HG02763 (cell line): ENCODE results near the gene MORN2.
"Not testable (repeated sequence)": the region's sequence is repeated elsewhere in the genome, so short reads cannot be mapped to it uniquely, and the experiment has no call there.

Experiments
- ATAC-seq: cut with Tn5 transposase; IDR thresholded peaks from one replicate; pipeline ENCODE4 v1.9.1; 2021; ENCODE audit warnings: mild to moderate bottlenecking, moderate library complexity; ENCODE audit not compliant: unreplicated experiment

The MORN2 gene

DNA sequence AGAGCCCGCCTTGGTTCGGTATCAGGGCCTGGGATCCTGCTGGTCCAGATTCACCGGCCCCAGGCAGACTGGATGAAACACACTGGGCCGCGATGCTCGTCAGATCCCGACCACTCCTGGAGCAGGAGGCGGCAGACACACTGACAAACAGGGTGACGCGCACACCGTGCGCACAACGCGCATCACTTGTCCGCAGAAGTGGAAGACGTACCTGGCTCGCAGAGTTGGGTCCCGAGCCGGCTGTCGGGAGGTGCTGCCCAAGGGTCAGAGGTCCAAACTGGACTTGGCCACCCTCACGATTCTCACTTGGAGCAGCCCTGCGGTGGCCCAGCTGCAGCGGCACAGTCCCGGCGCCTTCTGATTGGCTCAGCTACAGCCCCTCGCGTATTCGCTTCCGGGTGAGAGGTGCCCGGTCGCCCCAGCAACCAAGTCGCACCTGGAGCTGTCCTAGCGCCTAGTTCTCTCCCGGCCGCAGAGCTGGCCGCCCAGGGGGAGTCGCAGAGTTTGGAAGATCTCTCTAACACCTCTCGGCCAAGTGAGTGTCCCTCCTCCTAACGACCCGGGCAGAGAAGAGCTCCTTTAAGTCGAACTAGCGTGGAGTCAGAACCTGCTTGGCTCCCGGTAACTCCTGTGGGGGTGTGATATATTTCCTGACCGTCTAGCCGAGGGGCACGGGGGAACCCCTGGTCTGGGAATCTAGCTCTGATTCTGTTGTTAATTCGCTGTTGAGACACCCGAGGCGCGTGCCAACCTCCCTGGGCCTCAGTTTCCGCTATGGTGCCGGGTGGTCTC is at the start of gene MORN2, which contains the start of gene DHX57:
Gene MORN2 (plus strand): TSS at position 401 of the 792 bp plus-strand sequence.
Gene DHX57 (minus strand): TSS at position 359 of the 792 bp plus-strand sequence. CDS start 7,529 bp downstream, outside the sequence.
- peak; percentile 100 for ATAC-seq

DNA sequence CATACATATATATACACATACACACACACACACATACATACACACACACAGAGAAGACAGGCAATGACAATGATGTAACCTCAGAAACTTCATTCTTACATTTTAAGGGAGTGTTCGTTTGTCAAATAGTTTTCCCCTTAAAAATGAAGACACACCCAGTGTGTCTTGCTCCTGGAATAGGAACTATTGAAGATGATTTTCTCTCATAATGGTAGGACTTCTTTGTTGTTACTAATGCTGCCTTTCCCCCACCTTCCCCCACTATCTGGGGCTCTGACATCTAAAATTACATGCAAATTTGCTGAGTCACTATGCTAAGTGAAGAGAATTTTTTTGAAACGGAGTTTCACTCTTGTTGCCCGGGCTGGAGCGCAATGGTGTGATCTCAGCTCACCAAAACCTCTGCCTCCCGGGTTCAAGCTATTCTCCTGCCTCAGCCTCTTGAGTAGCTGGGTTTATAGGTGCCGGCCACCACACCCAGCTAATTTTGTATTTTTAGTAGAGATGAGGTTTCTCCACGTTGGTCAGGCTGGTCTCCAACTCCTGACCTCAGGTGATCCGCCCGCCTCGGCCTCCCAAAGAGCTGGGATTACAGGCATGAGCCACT is 48.1 kb upstream of the MORN2 start:
- ATAC-seq: not testable (repeated sequence)

DNA sequence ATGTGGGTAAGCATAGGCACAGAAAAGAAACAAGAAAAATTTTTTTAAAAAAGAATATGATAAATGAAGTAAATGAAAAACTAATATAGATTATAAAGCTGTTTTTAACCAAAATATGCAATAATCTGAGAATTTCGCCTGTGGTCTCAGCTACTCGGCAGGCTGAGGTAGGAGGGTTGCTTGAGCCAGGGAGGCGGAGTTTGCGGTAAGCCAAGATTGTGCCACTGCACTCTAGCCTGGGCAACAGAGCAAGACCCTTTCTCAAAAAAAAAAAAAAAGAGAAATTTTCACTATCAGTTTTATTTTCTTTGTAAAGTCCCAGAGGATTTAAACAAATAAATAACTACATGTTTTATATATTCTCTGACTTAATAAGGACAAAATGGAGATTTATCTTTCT is 47.3 kb upstream of the MORN2 start:
- ATAC-seq: no peak

DNA sequence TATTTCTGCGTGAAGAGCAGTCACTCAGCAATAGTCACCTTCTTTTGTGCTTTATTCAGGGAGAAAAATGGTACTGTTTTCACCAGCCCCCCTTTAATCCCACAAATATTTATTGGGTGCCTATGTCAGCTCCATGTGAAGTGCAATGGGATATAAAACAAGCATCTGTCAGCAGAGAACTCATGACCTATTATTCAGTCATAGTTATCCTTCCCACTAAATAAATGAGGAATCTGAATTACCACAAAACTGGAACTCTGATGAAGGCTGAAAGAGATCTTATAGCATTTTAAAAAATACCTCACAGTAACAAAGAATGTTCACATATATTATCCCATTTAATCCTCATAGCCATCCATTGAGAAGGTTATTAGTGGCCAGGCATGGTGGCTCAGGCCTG is 45.8 kb upstream of the MORN2 start:
- no peak for ATAC-seq

DNA sequence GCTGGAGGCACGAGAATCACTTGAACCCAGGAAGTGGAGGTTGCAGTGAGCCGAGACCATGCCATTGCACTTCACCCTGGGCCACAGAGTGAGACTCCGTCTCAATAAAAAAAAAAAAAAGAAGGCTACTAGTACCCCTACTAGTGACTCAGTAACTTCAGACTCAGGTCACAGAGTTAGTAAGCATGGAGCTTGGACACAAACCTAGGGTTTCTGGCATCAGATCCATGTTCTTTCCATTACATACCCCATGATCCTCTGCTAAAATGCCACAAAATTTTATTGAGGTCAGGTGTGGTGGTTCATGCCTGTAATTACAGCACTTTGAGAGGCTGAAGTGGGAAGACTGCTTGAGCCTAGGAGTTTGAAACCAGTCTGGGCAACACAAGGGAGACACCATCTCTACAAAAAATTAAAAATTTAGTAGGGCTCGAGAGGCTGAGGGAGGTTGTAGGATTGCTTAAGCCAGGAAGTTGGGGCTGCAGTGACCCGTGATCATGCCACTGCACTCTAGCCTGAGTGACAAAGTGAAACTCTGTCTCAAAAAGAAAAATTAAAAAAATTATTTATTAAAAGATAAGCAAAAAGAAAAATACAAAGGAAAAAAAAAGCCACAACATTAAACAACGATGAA is 45.1 kb upstream of the MORN2 start:
- no peak for ATAC-seq

DNA sequence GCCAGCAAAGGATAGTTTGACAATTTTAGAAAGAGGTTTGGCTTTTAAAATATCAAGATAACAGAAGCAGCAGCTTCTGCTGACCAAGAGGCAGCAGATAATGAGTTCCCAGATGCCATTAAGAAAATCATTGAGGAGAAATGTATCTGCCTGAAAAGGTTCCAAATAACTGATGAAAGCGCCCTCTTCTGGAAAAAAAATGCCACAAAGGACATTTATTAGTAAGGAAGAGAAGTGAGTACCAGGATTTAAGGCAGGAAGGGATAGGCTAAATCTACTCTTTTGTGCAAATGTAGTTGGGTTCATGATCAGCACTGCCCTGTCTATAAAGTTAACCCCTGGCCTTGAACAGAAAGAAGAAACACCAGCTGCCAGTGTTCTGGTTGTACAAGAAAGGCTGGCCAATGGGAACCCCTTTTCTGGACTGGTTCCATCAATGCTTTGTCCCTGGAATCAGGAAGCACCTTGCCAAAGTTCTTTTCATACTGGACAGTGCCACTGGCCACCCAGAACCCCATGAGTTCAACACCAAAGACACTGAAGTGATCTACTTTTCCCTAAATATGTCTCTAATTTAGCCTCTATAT is 40.7 kb upstream of the MORN2 start:
- ATAC-seq: no peak

DNA sequence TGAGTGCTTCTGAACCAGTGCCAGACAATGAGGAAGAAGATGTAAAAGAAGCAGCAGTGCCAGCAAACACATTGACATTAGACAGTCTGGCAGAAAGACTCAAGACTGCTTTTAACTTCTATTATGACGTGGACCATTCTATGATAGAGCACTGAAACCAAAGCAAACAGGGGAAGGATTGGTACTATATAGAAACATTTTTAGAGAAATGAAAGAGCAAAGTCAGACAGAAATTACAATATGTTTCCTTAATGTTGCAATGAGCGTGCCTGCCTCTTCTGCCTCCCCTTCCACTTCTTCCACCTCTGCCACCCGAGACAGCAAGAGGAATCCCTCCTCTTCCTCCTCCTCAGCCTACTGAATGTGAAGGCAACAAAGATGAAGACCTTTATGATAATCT is 39.8 kb upstream of the MORN2 start:
- ATAC-seq: peak; percentile 80

DNA sequence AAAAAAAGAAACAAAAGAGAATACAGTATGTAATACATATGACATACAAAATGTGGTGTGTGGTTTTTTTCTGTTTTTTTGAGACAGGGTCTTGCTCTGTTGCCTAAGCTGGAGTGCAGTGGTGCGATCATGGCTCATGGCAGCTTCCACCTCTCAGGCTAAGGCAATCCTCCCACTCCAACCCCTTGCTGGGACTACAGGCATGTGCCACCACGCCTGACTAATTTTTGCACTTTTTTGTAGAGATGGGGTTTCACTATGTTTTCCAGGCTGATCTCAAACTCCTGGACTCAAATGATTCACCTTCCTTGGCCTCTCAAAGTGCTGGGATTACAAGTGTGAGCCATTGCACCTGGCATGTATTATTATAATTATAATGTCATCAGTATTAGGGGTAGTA is 39.0 kb upstream of the MORN2 start:
- ATAC-seq: no peak

DNA sequence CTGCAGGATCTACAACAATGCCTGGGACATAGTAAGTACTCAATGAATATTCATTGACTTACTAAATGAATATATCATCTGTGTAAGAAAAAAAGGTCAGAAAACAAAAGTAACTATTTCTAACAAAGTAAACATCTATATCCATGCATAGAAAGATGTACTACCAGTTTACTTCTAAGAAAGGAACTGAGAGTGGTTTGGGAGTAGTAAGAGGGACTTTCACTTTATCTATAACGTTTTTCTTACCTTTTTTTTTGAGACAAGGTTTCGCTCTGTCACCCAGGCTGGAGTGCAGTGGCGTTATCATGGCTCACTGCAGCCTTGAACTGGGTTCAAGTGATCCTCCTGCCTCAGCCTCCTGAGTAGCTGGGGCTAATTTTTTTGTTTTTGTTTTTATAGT is 25.7 kb upstream of the MORN2 start:
- peak; percentile 63 for ATAC-seq

DNA sequence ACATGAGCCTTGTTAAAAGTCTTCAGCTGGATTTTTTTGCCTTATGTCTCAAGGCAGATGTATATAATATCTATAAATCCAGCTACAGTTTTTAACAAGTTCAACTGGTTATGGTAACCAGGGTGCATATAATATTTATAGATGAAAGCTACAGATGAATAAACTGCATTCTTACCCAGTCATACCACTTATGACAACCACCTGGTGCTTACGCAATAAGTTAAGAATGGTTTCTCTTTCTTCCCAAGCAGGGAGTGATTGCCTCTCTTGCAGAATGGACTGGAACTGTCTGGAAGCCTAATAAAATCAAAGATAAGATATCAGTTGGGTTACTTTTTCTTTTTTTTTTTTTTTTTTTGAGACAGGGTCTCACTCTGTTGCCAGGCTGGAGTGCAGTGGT is 19.6 kb upstream of the MORN2 start:
- no peak for ATAC-seq

DNA sequence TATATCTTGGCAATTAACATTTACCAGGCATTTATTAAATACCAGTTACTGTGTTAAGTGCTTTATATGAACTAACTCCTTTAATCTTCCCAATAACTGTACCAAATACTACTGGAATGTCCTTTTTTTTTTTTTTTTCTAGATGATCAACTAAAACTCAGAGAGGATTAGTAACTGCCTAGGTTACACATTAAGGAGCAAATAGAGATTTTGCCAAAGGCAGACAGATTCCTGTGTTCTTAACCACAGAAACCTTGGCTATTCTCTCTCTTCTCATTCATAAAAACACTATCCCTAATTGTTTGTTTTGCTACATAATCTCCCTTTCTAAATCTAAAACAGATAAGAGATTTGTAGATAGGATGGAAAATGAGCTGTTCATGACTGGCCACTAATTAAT is 13.3 kb upstream of the MORN2 start:
- ATAC-seq: no peak

DNA sequence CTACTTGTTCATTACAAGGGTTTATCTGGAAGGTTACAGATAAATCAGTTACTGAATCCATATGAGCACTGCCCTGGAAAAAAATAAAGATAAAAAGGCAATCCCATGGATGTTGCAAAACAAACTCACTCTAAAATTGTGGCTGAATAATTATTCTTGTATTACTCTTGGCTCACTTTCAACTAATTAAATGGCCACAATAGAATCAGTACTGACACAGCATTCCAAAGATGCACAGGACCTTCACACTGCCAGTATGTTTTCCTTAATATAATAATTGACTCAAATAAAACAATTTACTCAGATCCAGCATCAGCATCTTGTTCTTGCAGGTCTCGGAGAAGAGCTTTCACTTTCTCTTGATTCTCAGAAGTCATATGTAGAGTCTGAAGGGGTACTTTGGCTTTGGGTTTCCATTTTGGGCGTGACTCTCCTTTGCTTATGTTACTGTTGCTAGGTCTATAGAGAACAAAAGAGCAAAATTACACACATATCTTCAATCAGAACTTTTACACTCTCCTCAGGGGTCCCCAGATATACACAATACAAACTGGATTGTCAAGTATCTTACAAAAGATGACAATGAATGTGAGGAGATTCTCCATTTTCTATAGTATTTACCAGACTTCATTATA is 12.6 kb upstream of the MORN2 start:
- no peak for ATAC-seq

DNA sequence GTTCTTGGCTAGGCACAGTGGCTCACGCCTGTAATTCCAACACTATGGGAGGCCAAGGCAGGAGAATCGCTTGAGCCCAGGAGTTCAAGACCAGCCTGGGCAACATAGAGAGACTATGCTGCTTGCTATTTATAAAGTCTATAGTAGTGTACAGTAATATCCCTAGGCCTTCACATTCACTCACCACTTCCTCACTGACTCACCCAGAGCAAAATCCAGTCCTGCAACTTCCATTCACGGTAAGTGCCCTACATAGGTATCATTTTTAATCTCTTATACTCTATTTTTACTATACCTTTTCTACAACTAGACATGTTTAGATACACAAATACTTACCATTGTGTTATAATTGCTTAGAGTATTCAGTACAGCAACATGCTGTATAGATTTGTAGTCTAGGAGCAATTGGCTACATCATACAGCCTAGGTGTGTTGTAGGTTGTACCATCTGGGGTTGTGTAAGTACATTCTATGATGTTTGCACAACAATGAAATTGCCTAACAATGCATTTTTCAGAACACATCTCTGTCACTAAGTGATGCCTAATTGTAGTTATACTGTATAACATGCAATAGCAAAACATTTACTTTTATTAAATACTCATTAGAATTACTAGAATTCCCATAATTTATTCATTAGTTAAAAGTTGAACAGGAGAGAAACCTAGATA is 8.9 kb upstream of the MORN2 start:
- ATAC-seq: no peak

DNA sequence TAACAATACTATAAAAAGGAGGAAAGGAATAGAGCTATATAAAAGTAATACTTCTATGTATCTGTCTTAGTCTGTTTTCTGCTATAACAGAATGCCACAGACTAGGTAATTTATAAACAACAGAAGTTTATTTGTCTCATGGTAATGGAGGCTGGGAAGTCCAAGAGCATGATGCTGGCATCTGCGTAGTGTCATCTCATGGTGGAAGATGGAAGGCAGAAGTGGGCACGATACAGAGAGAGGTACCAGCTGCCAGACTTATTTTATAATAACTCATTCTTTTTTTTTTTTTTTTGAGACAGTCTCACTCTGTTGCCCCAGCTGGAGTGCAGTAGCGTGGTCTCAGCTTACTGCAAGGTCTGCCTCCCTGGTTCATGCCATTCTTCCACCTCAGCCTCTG is 4.3 kb upstream of the MORN2 start:
- no peak for ATAC-seq

DNA sequence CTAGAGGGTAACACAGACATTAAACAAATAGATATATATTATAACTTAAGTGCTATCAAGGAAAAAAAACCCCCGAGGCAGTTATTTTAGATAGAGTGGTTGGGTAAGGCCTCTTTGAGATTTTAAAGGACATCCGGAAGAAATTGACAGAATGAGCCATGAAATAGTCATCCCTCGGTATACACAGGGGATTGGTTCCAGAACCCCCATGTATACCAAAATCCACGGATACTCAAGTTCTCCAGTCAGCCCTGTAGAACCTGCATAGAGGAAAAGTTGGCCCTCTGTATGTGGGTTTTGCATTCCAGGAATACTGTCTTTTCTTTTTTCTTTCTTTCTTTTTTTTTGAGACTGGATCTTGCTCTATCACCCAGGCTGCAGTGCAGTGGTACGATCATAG is 2.0 kb upstream of the MORN2 start:
- ATAC-seq: no peak

DNA sequence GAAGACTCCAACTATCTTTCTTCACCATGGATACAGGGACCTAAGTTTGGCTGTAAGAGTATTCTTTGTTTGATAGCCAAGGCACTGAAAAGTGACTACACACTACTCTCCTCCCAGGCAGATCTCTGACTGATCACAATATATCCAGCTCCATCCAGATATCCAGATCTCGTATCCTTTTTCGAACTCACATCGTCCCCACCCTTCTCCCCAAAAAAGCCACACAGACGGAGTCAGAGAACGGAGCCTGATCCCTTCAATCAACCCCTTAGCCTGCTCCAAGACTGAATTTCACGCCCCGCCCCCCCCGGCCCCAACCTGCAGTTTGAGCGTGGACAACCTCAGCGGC is 575 bp upstream of the MORN2 start:
- ATAC-seq: no peak

DNA sequence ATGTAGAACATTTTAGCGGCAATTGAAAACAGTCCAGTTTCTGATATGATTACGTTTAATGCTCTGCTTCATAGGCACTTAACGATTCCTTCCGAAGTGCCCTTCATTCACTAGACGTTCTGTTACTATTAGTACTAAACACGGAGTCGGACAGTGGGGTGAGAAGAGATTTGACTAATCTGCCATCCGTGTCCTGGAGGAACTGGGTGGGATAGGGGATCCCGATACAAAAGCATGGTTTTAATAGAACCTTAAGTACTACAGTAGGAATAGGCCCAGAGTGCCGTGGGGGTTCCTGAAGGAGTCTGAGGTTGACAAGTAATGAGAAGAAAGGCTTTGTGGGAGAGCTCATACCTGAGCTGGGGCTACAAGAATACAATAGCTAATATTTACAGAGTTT is 631 bp downstream of the MORN2 start:
- no peak for ATAC-seq

DNA sequence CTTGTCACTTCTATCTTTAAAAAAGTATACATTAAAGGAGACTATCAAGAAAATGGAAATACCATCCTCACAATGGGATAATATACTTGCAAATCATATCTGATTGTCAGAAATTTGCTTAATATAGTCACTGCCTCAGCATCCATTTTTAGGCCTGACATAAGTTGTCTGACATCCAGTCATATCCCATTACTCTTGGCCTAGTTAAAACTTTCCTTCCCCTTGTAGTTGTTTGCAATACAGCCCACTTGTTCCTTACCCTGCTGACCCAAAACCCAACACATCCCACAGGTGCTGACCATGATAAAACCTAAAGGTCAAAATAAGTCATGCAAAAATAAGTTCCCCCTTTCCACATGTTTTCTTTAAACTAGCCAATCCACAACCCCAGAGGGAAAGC is 10.3 kb downstream of the MORN2 start:
- no peak for ATAC-seq

DNA sequence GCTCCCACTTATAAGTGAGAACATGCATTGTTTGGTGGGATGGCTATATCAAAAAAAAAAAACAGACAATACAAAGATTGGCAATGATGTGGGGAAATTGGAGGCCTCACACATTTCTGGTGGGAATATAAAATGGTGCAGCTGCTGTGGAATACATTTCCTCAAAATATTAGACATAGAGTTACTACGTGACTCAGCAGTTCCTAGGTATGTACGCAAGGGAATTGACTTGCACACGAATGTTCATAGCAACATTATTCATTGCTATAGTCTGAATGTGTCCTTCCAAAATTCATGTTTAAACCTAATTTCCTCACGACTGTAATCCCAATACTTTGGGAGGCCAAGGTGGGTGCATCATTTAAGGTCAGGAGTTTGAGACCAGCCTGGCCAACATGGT is 11.6 kb downstream of the MORN2 start:
- ATAC-seq: no peak

DNA sequence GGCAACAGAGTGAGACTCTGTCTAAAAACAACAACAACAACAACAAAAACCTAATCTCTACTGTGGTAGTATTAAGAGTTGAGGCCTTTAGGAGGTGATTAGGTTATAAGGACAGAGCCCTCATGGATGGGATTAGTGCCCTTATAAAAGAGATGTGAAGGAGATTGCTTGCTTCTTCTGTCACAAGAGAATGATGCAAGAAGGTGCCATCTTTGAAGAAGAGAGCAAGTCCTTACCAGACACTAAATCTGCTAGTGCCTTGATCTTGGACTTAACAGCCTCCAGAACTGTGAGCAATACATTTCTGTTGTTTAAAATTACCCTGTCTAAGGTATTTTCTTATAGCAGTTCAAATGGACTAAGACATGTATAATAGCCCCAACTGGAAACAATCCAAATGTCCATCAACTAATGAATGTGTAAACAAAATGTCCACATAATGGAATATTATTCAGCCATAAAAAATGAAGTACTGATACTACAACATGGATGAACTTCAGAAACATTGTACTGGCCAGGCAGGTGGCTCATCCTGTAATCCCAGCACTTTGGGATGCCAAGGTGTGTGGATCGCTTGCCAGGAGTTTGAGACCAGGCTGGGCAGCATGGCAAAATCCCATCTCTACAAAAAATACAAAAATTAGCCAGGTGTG is 12.3 kb downstream of the MORN2 start:
- no peak for ATAC-seq
